Uterus (tissue), 2 donors: Measurements from ENCODE around the gene PA2G4.

Experiments used
- CTCF ChIP-seq, 4 experiments: fragments of 200-600 bp in 2 of 4; fragments of 450-650 bp in 2 of 4; sonication (generic) in 2 of 4; IDR thresholded peaks; one replicate each; pipeline ENCODE4 v1.5.1; 2016 to 2019; ENCODE audit warnings: antibody characterized with exemption in 4 of 4, mild to moderate bottlenecking in 2 of 4, moderate library complexity in 1 of 4
- POLR2A ChIP-seq, 2 donors: fragments of 450-650 bp; IDR thresholded peaks; one replicate each; pipeline ENCODE4 v1.6.1; 2016; ENCODE audit warnings: antibody characterized with exemption in 2 of 2, mild to moderate bottlenecking in 1 of 2, moderate library complexity in 1 of 2

DNA sequence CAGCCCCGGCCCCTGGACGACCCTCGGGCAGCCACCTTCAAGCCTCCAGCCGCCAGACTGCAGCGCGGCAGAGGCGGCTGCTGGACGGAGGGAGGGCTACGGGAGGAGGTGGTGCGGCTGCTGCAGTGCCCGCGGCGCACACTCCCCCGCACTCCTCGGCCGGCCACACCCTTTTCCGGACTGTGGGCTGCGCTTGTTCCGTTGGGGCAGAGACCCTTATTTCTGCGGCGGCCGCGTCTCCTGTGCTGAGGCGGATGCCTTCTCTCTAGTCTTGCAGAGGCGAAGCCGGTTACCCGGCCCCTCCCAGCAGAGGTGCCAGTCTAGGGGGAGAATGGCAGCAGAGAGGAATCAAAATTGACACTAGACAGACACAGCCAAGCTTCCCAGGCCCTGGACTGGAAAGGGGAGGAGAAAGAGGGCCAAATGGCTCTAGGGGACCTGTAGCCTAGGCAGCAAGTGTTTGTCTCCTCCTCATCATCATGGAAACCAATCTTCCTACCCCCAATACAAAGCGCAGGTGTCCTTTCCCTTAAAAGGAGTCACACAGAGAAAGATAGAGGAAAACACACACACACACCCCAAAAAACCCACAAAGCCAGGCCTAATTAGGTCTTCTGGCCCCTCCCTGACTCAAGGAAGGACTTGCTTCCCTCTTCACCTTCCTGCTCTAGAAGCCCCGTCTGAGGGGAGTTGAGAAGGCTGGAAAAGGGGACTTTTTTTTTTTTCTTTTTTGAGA, 25.0 kb downstream of the PA2G4 start:
- no peak for TF ChIP-seq CTCF (IDR thresholded peaks at IDR 0.05)
- peak in 1 of 2 donors; percentile 49 for TF ChIP-seq POLR2A (IDR thresholded peaks at IDR 0.05)
